ENCODE results near the gene CCND1.
"Not testable (repeated sequence)": the region's sequence is repeated elsewhere in the genome, so short reads cannot be mapped to it uniquely, and the experiment has no call there.

The CCND1 gene

DNA sequence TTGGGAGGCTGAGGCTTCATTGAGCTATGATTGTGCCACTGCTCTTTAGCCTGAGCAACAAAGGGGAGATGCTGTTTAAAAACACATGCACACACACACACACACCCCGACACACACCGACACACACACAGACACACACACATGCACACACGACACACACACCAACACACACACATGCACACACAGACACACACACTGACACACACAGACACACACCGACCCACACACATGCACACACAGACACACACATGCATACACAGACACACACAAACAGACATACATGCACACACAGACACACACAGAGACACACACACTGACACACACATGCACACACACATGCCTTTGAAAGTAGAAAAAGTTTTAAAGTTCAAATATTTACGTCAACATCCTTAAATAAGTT is 39.7 kb downstream of the CCND1 start:
- Histone ChIP-seq H3K4me1 (ENCODE audit: control insufficient read depth in 2 of 2, insufficient read depth in 2 of 2, low read length in 2 of 2) (peaks cover under 1 to 2% of the 10 kb centered on the region in 2 donors), H3K27me3 (ENCODE audit: control insufficient read depth in 2 of 2, insufficient read depth in 2 of 2, low read length in 2 of 2) (no peaks in the 10 kb centered on the region), H3K36me3 (ENCODE audit: control insufficient read depth in 2 of 2, insufficient read depth in 2 of 2, low read length in 2 of 2) (no peaks in the 10 kb centered on the region), H3K9ac (ENCODE audit: low read depth in 1 of 2, low read length in 2 of 2) (no peak overlapping the region), H3K27ac (ENCODE audit: low read depth in 2 of 2, low read length in 2 of 2) (no peak overlapping the region), H3K4me3 (ENCODE audit: low read length in 2 of 2) (no peak overlapping the region), H3K9me3 (ENCODE audit: control insufficient read depth in 2 of 2, low read length in 2 of 2) (no peaks in the 10 kb centered on the region)

DNA sequence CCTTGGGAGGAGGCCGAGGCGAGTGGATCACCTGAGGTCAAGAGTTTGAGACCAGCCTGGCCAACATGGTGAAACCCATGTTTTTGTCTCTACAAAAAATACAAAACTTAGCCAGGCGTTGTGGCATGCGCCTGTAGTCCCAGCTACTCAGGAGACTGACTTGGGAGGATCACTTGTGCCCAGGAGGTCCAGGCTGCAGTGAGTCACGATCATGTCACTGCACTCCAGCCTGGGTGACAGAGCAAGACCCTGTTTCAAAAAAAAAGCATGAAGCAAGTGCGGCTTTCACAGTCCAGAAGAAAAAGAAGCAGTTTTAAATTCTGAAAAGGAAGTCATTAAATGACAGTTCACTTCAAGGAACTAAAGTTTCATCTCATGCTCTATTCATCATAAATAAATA is 41.3 kb downstream of the CCND1 start:
- peaks cover 2 to 3% of the 10 kb centered on the region in 2 donors for H3K4me1 ChIP-seq (ENCODE audit: control insufficient read depth in 2 of 2, insufficient read depth in 2 of 2, low read length in 2 of 2)
- H3K27me3 ChIP-seq (ENCODE audit: control insufficient read depth in 2 of 2, insufficient read depth in 2 of 2, low read length in 2 of 2) = no peaks in the 10 kb centered on the region
- H3K4me3 ChIP-seq (ENCODE audit: low read length in 2 of 2) = no peak overlapping the region
- H3K9ac ChIP-seq (ENCODE audit: low read depth in 1 of 2, low read length in 2 of 2) = no peak overlapping the region
- H3K27ac ChIP-seq (ENCODE audit: low read depth in 2 of 2, low read length in 2 of 2) = no peak overlapping the region
- no peaks in the 10 kb centered on the region for H3K36me3 ChIP-seq (ENCODE audit: control insufficient read depth in 2 of 2, insufficient read depth in 2 of 2, low read length in 2 of 2)
- H3K9me3 ChIP-seq (ENCODE audit: control insufficient read depth in 2 of 2, low read length in 2 of 2) = no peaks in the 10 kb centered on the region

DNA sequence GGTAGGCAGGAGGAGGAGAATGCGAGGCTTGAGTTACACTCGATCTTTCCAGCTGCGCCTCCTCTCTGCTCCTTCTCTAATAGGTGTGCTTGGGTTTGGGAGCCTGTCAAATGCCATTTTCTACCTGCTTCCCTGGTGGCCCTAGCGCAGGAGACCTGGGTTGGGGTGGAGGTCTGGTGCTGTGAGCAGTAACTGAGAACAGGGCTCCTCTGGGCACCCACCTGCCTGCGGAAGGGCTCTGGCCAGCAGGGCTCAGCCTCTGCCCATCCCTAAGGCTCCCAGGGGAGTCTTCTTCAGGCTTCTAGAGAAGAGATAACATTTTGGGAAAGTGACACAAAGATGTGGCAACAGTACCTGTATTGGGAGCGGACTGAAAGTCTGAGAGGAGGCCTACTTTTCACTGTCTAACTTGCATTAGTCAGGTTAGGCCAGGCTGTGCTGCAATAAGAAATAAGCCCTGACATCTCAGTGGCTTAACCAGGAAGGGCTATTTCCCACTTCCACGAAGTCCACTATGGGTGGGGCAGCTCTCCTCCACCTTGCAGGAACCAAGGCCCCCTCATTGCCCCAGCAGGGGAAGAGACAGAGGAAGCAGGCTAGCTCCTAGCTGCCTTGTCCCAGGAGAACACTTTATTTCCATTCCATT is 41.8 kb downstream of the CCND1 start:
- Histone ChIP-seq H3K36me3 (ENCODE audit: control insufficient read depth in 2 of 2, insufficient read depth in 2 of 2, low read length in 2 of 2) (no peaks in the 10 kb centered on the region), H3K27ac (ENCODE audit: low read depth in 2 of 2, low read length in 2 of 2) (no peak overlapping the region), H3K4me1 (ENCODE audit: control insufficient read depth in 2 of 2, insufficient read depth in 2 of 2, low read length in 2 of 2) (peaks cover 2 to 3% of the 10 kb centered on the region in 2 donors), H3K27me3 (ENCODE audit: control insufficient read depth in 2 of 2, insufficient read depth in 2 of 2, low read length in 2 of 2) (no peaks in the 10 kb centered on the region), H3K9me3 (ENCODE audit: control insufficient read depth in 2 of 2, low read length in 2 of 2) (no peaks in the 10 kb centered on the region), H3K4me3 (ENCODE audit: low read length in 2 of 2) (no peak overlapping the region), H3K9ac (ENCODE audit: low read depth in 1 of 2, low read length in 2 of 2) (no peak overlapping the region)

DNA sequence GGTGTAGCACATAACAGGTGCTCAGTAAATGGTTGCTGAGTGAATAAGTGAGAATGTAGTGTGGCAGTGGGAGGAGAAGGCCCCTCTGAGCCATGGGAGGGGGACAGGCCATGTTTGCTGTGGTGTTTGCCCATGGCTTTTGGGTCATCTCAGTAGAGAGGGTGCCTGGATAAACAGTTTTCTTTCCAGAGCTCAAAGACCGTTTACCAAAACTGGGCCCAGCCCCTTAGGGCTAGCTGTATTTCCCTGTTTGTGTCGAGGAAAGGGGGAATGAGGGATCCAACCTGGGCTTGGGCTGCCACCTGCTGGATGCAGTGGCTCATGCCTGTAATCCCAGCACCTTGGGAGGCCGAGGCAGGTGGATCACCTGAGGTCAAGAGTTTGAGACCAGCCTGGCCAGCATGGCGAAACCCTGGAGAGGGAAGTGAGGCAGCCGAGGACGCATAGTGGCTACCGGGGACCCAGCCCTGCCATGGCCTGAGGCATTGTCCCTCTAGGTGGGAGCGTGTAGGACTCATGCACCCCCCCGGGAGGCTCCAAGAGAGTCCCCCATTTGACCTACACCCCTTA is 42.9 kb downstream of the CCND1 start:
- H3K9me3 ChIP-seq (ENCODE audit: control insufficient read depth in 2 of 2, low read length in 2 of 2) = no peaks in the 10 kb centered on the region
- H3K36me3 ChIP-seq (ENCODE audit: control insufficient read depth in 2 of 2, insufficient read depth in 2 of 2, low read length in 2 of 2) = no peaks in the 10 kb centered on the region
- no peak overlapping the region for H3K27ac ChIP-seq (ENCODE audit: low read depth in 2 of 2, low read length in 2 of 2)
- peaks cover 2 to 3% of the 10 kb centered on the region in 2 donors for H3K4me1 ChIP-seq (ENCODE audit: control insufficient read depth in 2 of 2, insufficient read depth in 2 of 2, low read length in 2 of 2)
- H3K9ac ChIP-seq (ENCODE audit: low read depth in 1 of 2, low read length in 2 of 2) = no peak overlapping the region
- no peaks in the 10 kb centered on the region for H3K27me3 ChIP-seq (ENCODE audit: control insufficient read depth in 2 of 2, insufficient read depth in 2 of 2, low read length in 2 of 2)
- no peak overlapping the region for H3K4me3 ChIP-seq (ENCODE audit: low read length in 2 of 2)

DNA sequence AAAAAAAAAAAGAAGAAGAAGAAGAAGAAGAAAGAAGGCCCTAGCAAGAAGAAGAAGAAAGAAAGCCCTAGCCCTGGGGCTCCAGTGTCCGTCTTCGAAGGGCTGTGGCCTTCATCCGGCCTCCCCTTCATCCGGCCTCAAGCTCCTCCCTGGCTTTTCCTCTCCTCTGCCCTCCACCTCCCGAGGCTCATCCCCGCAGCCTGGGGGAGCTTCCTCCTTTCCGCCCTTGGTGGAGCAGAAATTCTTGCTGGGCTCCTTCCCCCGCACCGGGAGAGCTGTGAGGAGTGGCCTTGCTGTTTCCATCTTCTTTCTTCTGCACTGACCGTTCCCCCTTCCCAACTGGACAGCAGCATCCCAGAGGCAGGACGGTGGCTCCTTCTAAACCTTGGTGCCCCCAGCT is 43.7 kb downstream of the CCND1 start:
- peaks cover 2 to 3% of the 10 kb centered on the region in 2 donors for H3K4me1 ChIP-seq (ENCODE audit: control insufficient read depth in 2 of 2, insufficient read depth in 2 of 2, low read length in 2 of 2)
- no peak overlapping the region for H3K9ac ChIP-seq (ENCODE audit: low read depth in 1 of 2, low read length in 2 of 2)
- no peak overlapping the region for H3K27ac ChIP-seq (ENCODE audit: low read depth in 2 of 2, low read length in 2 of 2)
- H3K27me3 ChIP-seq (ENCODE audit: control insufficient read depth in 2 of 2, insufficient read depth in 2 of 2, low read length in 2 of 2) = no peaks in the 10 kb centered on the region
- H3K4me3 ChIP-seq (ENCODE audit: low read length in 2 of 2) = no peak overlapping the region
- no peaks in the 10 kb centered on the region for H3K9me3 ChIP-seq (ENCODE audit: control insufficient read depth in 2 of 2, low read length in 2 of 2)
- no peaks in the 10 kb centered on the region for H3K36me3 ChIP-seq (ENCODE audit: control insufficient read depth in 2 of 2, insufficient read depth in 2 of 2, low read length in 2 of 2)

DNA sequence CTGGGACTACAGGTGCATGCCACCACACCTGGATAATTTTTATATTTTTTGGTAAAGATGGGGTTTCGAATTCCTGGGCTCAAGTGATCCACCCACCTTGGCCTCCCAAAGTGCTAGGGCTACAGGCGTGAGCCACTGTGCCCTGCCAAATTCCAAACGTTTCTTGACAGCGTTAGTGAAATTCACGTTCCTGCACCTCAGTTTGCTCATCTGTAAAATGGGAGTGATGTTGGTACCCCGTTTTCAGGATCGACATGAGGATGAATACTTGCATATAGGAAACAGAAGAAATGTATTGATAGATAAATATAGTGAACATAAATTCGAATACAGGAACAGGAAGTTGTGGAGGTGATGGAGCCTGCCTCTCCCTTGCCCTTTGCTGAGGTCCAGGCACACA is 44.4 kb downstream of the CCND1 start:
- Histone ChIP-seq H3K4me3 (ENCODE audit: low read length in 2 of 2) (no peak overlapping the region), H3K27ac (ENCODE audit: low read depth in 2 of 2, low read length in 2 of 2) (no peak overlapping the region), H3K4me1 (ENCODE audit: control insufficient read depth in 2 of 2, insufficient read depth in 2 of 2, low read length in 2 of 2) (peaks cover 2 to 3% of the 10 kb centered on the region in 2 donors), H3K9me3 (ENCODE audit: control insufficient read depth in 2 of 2, low read length in 2 of 2) (no peaks in the 10 kb centered on the region), H3K36me3 (ENCODE audit: control insufficient read depth in 2 of 2, insufficient read depth in 2 of 2, low read length in 2 of 2) (no peaks in the 10 kb centered on the region), H3K9ac (ENCODE audit: low read depth in 1 of 2, low read length in 2 of 2) (no peak overlapping the region), H3K27me3 (ENCODE audit: control insufficient read depth in 2 of 2, insufficient read depth in 2 of 2, low read length in 2 of 2) (no peaks in the 10 kb centered on the region)

DNA sequence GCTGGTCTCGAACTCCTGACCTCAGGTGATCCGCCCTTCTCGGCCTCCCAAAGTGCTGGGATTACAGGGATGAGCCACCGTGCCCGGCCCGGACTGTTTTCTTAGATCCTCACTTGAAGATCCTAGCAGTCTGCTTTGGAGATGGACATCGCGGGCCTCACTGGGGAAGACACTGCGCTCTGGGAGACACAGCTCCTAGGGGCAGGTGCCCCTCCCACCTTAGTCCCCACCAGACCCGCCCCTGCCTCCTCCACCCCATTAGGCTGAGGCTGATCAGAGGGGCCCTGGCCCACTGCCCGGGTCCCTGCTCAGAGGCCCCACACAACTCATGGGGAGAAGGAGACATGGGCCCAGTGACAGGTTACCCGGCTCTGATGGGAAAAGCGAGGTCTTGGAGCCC is 45.5 kb downstream of the CCND1 start:
- H3K27me3 ChIP-seq (ENCODE audit: control insufficient read depth in 2 of 2, insufficient read depth in 2 of 2, low read length in 2 of 2) = no peaks in the 10 kb centered on the region

DNA sequence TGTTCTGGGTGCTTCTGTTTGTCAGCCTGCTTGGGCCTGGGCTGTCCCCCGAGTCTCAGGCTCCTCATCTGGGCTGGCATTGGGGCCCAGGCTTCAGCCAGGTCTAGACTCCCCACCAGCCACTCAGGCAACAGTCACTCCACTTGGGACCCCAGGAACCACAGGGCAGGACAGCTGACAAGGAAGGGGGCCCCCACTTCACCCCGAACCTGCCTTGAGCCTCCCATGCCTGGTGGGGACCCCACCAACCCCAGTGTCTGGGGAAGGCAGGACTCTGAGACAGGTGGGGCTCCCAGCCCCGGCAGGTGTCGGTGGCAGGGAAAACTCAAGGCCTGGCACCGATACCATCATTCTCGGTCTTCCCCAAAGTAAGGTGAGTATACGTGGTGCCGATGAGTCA is 45.9 kb downstream of the CCND1 start:
- H3K27me3 ChIP-seq (ENCODE audit: control insufficient read depth in 2 of 2, insufficient read depth in 2 of 2, low read length in 2 of 2) = no peaks in the 10 kb centered on the region
- H3K36me3 ChIP-seq (ENCODE audit: control insufficient read depth in 2 of 2, insufficient read depth in 2 of 2, low read length in 2 of 2) = no peaks in the 10 kb centered on the region
- H3K27ac ChIP-seq (ENCODE audit: low read depth in 2 of 2, low read length in 2 of 2) = no peak overlapping the region
- H3K4me3 ChIP-seq (ENCODE audit: low read length in 2 of 2) = no peak overlapping the region
- H3K9ac ChIP-seq (ENCODE audit: low read depth in 1 of 2, low read length in 2 of 2) = no peak overlapping the region
- H3K9me3 ChIP-seq (ENCODE audit: control insufficient read depth in 2 of 2, low read length in 2 of 2) = no peaks in the 10 kb centered on the region
- peaks cover 2 to 3% of the 10 kb centered on the region in 2 donors for H3K4me1 ChIP-seq (ENCODE audit: control insufficient read depth in 2 of 2, insufficient read depth in 2 of 2, low read length in 2 of 2)

More for the DNA sequence above, 45.5 kb downstream of the CCND1 start:
- Histone ChIP-seq H3K4me3 (ENCODE audit: low read length in 2 of 2) (no peak overlapping the region), H3K4me1 (ENCODE audit: control insufficient read depth in 2 of 2, insufficient read depth in 2 of 2, low read length in 2 of 2) (peaks cover 2 to 3% of the 10 kb centered on the region in 2 donors), H3K9me3 (ENCODE audit: control insufficient read depth in 2 of 2, low read length in 2 of 2) (no peaks in the 10 kb centered on the region), H3K27ac (ENCODE audit: low read depth in 2 of 2, low read length in 2 of 2) (no peak overlapping the region), H3K36me3 (ENCODE audit: control insufficient read depth in 2 of 2, insufficient read depth in 2 of 2, low read length in 2 of 2) (no peaks in the 10 kb centered on the region), H3K9ac (ENCODE audit: low read depth in 1 of 2, low read length in 2 of 2) (no peak overlapping the region)

DNA sequence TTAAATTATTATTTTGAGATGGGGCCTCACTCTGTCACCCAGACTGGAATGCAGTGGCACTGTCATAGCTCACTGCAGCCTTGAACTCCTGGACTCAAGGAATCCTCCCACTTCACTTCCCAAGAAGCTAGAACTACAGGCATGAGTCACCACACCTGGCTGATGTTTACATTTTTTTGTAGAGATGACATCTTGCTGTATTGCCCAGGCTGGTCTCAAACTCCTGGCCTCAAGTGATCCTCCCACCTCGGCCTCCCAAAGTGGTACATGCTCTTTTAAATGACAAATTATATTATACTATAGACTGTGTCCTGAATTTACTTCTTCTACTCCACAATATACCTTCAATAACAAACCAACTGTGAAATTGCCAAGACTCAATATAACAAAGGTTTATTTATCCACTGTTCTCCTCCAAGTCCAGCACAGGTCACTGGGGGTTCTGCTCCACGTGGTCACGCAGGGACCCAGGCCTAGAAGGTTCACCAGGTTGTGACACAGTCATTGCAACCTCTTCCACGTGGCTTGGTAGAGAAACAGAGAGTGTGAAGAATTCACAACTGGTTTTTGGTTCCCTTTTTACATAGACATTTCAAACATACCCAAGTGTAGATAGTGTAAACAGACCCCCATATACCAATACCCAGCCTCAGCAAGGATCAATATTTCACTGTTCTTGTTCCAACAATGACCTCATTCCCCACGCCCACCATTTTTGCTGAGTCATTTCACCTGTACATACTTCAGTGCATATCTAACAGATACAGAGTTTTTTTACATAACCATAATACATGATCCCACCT is 47.2 kb downstream of the CCND1 start:
- not testable (repeated sequence) for H3K27me3 ChIP-seq (ENCODE audit: control insufficient read depth in 2 of 2, insufficient read depth in 2 of 2, low read length in 2 of 2); H3K36me3 ChIP-seq (ENCODE audit: control insufficient read depth in 2 of 2, insufficient read depth in 2 of 2, low read length in 2 of 2); H3K4me1 ChIP-seq (ENCODE audit: control insufficient read depth in 2 of 2, insufficient read depth in 2 of 2, low read length in 2 of 2); H3K4me3 ChIP-seq (ENCODE audit: low read length in 2 of 2); H3K9ac ChIP-seq (ENCODE audit: low read depth in 1 of 2, low read length in 2 of 2); H3K9me3 ChIP-seq (ENCODE audit: control insufficient read depth in 2 of 2, low read length in 2 of 2); H3K27ac ChIP-seq (ENCODE audit: low read depth in 2 of 2, low read length in 2 of 2)
